ENCODE data around the gene AIFM2.
"Not testable (repeated sequence)": the region's sequence is repeated elsewhere in the genome, so short reads cannot be mapped to it uniquely, and the experiment has no call there.

AIFM2 gene

GRCh38 chr10:70087616-70088307 lies 44.9 kb downstream of the AIFM2 start:
- Histone ChIP-seq H3K9me3 (ENCODE audit: low read depth, low read length) (no peaks in the 10 kb centered on the region), H3K9ac (ENCODE audit: insufficient read length) (no peak overlapping the region), H3K4me3 (no peak overlapping the region), H3K36me3 (ENCODE audit: insufficient read depth, low read length) (peaks cover 13% of the 10 kb centered on the region; the same call in 1 of the 2 replicates), H3K27ac (no peak overlapping the region)
- DNase-seq (ENCODE audit: low read depth, low spot score): no peak
- TF ChIP-seq POLR2AphosphoS5 (IDR thresholded peaks at IDR 0.05; ENCODE audit: borderline replicate concordance, low read depth, low read length) (no peak), EZH2 (IDR thresholded peaks at IDR 0.05) (no peak), FOXP2 (optimal IDR thresholded peaks at IDR 0.05; ENCODE audit: control extremely low read depth, extremely low read length, insufficient read depth) (no peak)

GRCh38 chr10:70085975-70086613 lies 46.5 kb downstream of the AIFM2 start:
- H3K9me3 ChIP-seq (ENCODE audit: low read depth, low read length): no peaks in the 10 kb centered on the region
- H3K36me3 ChIP-seq (ENCODE audit: insufficient read depth, low read length): peaks cover 12% of the 10 kb centered on the region; the same call in 1 of the 2 replicates
- DNase-seq (ENCODE audit: low read depth, low spot score): no peak
- no peak overlapping the region for H3K9ac ChIP-seq (ENCODE audit: insufficient read length)
- H3K4me3 ChIP-seq: no peak overlapping the region
- H3K27ac ChIP-seq: no peak overlapping the region
- TF ChIP-seq FOXP2 (optimal IDR thresholded peaks at IDR 0.05; ENCODE audit: control extremely low read depth, extremely low read length, insufficient read depth): no peak
- no peak for TF ChIP-seq POLR2AphosphoS5 (IDR thresholded peaks at IDR 0.05; ENCODE audit: borderline replicate concordance, low read depth, low read length)
- TF ChIP-seq EZH2 (IDR thresholded peaks at IDR 0.05): no peak

DNA sequence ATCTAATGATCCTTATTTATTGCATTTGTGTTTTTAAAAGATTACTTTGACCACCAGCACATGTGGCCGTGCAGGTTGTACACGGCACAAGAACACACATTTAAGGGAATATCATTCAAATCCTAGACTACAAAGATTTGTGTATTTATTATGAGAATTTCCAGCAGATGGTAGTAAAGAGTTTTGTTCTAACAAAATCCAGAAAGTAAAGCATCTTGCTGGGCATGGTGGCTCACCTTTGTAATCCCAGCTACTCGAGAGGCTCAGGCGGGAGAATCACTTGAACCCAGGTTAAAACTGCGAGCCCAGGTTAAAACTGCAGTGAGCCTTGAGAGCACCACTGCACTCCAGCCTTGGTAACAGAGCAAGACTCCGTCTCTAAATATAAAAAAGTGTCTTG lies 48.4 kb downstream of the AIFM2 start:
- TF ChIP-seq POLR2AphosphoS5 (IDR thresholded peaks at IDR 0.05; ENCODE audit: borderline replicate concordance, low read depth, low read length) (no peak), EZH2 (IDR thresholded peaks at IDR 0.05) (no peak), FOXP2 (optimal IDR thresholded peaks at IDR 0.05; ENCODE audit: control extremely low read depth, extremely low read length, insufficient read depth) (no peak)
- no peak overlapping the region for H3K27ac ChIP-seq
- H3K4me3 ChIP-seq: no peak overlapping the region
- DNase-seq (ENCODE audit: low read depth, low spot score): no peak
- no peak overlapping the region for H3K9ac ChIP-seq (ENCODE audit: insufficient read length)
- no peaks in the 10 kb centered on the region; the same call in 1 of the 2 replicates for H3K36me3 ChIP-seq (ENCODE audit: insufficient read depth, low read length)
- H3K9me3 ChIP-seq (ENCODE audit: low read depth, low read length): no peaks in the 10 kb centered on the region

GRCh38 chr10:70080789-70081188 lies 51.8 kb downstream of the AIFM2 start:
- not testable (repeated sequence) for H3K9ac ChIP-seq (ENCODE audit: insufficient read length); DNase-seq (ENCODE audit: low read depth, low spot score); H3K9me3 ChIP-seq (ENCODE audit: low read depth, low read length); H3K27ac ChIP-seq; H3K4me3 ChIP-seq; H3K36me3 ChIP-seq (ENCODE audit: insufficient read depth, low read length)

DNA sequence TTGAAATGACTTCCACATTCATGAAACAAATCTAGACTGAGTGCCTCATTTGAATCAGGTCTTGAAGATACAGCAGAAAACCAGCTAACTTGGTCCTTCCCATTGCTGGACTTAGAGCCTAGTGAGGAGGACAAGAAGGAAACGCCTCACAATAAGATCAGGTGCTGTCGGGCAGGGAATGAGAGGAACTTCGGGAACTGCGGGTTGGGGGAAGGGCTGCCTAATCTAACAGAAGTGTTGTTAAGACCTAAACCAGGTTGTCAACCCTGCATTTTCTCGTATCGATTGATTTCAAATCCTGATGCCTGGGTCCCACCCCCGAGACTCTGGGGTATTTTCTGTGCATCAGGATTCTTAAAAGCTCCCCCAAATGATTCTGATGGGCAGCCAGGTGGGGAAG lies 53.7 kb downstream of the AIFM2 start:
- H3K27ac ChIP-seq: no peak overlapping the region
- H3K36me3 ChIP-seq (ENCODE audit: insufficient read depth, low read length): peaks cover 2% of the 10 kb centered on the region; the same call in 1 of the 2 replicates
- no peak for TF ChIP-seq EZH2 (IDR thresholded peaks at IDR 0.05)
- TF ChIP-seq POLR2AphosphoS5 (IDR thresholded peaks at IDR 0.05; ENCODE audit: borderline replicate concordance, low read depth, low read length): no peak
- no peak for TF ChIP-seq FOXP2 (optimal IDR thresholded peaks at IDR 0.05; ENCODE audit: control extremely low read depth, extremely low read length, insufficient read depth)
- H3K4me3 ChIP-seq: no peak overlapping the region
- no peaks in the 10 kb centered on the region for H3K9me3 ChIP-seq (ENCODE audit: low read depth, low read length)
- DNase-seq (ENCODE audit: low read depth, low spot score): no peak
- no peak overlapping the region for H3K9ac ChIP-seq (ENCODE audit: insufficient read length)

- Histone ChIP-seq H3K4me3 (no peak overlapping the region), H3K36me3 (ENCODE audit: insufficient read depth, low read length) (peaks cover 2% of the 10 kb centered on the region; the same call in 1 of the 2 replicates), H3K9ac (ENCODE audit: insufficient read length) (no peak overlapping the region), H3K27ac (no peak overlapping the region), H3K9me3 (ENCODE audit: low read depth, low read length) (no peaks in the 10 kb centered on the region)
- TF ChIP-seq EZH2 (IDR thresholded peaks at IDR 0.05): no peak
- DNase-seq (ENCODE audit: low read depth, low spot score): no peak
These were observed 54.3 kb downstream of the AIFM2 start for GRCh38 chr10:70078329-70078728.

DNA sequence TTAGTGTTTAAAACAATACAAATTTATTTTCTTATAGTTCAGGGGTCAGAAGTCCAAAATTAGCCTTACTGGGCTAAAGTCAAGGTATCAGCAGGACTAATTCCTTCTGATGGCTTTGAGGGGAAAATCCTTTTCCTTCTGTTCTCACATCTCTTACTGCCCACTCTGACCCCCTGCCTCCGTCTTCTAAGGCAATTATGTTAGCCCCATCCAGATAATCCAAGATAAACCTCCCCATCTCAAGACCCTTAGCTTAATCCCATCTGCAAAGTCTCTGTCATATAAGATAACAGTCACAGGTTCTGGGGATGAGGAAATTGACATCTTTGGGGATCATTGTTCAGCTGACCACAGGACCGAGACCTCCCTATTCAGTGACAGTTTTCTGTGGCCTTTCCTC lies 57.7 kb downstream of the AIFM2 start:
- no peak overlapping the region for H3K4me3 ChIP-seq
- H3K27ac ChIP-seq: no peak overlapping the region
- H3K9ac ChIP-seq (ENCODE audit: insufficient read length): no peak overlapping the region
- DNase-seq (ENCODE audit: low read depth, low spot score): no peak
- TF ChIP-seq EZH2 (IDR thresholded peaks at IDR 0.05) (no peak), POLR2AphosphoS5 (IDR thresholded peaks at IDR 0.05; ENCODE audit: borderline replicate concordance, low read depth, low read length) (no peak), FOXP2 (optimal IDR thresholded peaks at IDR 0.05; ENCODE audit: control extremely low read depth, extremely low read length, insufficient read depth) (no peak)
- no peaks in the 10 kb centered on the region for H3K9me3 ChIP-seq (ENCODE audit: low read depth, low read length)
- H3K36me3 ChIP-seq (ENCODE audit: insufficient read depth, low read length): peaks cover 2% of the 10 kb centered on the region; the same call in 1 of the 2 replicates

- Histone ChIP-seq H3K9me3 (ENCODE audit: low read depth, low read length) (no peaks in the 10 kb centered on the region), H3K27ac (no peak overlapping the region), H3K9ac (ENCODE audit: insufficient read length) (no peak overlapping the region), H3K36me3 (ENCODE audit: insufficient read depth, low read length) (peaks cover 2% of the 10 kb centered on the region; the same call in 1 of the 2 replicates), H3K4me3 (no peak overlapping the region)
- DNase-seq (ENCODE audit: low read depth, low spot score): no peak
- no peak for TF ChIP-seq POLR2AphosphoS5 (IDR thresholded peaks at IDR 0.05; ENCODE audit: borderline replicate concordance, low read depth, low read length)
- no peak for TF ChIP-seq EZH2 (IDR thresholded peaks at IDR 0.05)
- no peak for TF ChIP-seq FOXP2 (optimal IDR thresholded peaks at IDR 0.05; ENCODE audit: control extremely low read depth, extremely low read length, insufficient read depth)
These were observed 58.5 kb downstream of the AIFM2 start for GRCh38 chr10:70074165-70074564.

DNA sequence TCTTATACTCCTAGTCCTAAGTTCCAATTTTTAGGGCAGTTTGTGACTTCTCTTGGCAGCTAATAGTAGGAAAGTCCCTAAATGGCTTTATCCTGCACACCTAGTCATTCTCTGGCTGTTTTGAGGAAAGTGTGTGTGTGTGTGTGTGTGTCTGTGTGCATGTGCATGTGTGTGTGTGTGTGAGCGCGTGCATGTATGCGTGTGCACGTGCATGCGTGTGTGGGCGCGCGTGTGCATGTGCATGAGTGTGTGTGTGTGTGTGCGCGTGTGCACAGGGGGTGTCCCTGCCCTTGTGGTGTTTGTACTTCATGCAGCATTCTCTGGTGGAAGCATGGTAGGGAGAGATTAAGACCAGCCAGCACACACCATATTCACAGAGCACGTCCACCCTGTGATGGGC lies 61.8 kb downstream of the AIFM2 start:
- DNase-seq (ENCODE audit: low read depth, low spot score): no peak
- no peak for TF ChIP-seq POLR2AphosphoS5 (IDR thresholded peaks at IDR 0.05; ENCODE audit: borderline replicate concordance, low read depth, low read length)
- no peak for TF ChIP-seq FOXP2 (optimal IDR thresholded peaks at IDR 0.05; ENCODE audit: control extremely low read depth, extremely low read length, insufficient read depth)
- no peak for TF ChIP-seq EZH2 (IDR thresholded peaks at IDR 0.05)
- H3K36me3 ChIP-seq (ENCODE audit: insufficient read depth, low read length): no peaks in the 10 kb centered on the region; the same call in 1 of the 2 replicates

More for the DNA sequence above, 61.8 kb downstream of the AIFM2 start:
- Histone ChIP-seq H3K9me3 (ENCODE audit: low read depth, low read length) (no peaks in the 10 kb centered on the region), H3K9ac (ENCODE audit: insufficient read length) (no peak overlapping the region), H3K4me3 (no peak overlapping the region), H3K27ac (no peak overlapping the region)
